Measurements from ENCODE around the gene FGF3. TPM values are rescaled to one million over a fixed set of nuclear protein-coding genes. Genes with fewer than 3 reads are reported as not detected.

Gene FGF3
- total RNA-seq, 1 donor from 2014 or later, result not detected

DNA sequence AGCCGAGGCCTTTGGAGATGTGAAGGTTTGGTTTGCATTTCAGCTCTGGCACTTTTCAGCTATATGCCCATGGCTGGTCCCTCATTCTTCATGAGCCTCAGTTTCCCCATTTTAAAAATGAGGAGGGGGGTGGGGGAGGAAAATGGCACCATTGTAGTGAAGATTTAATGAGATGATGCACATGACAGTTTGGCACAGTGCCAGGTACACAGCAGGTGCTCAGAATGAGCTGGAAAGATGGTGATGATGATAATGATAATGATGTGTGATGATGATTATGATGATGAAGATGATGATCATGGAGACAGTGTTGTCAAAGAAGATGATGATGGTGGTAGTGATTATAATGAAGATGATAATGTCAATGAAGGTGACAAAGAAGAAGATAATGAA lies 24.3 kb upstream of the FGF3 start:
- no peak overlapping the region for H3K4me3 ChIP-seq (ENCODE audit: low read depth, low read length)
- TF ChIP-seq CTCF (conservative IDR thresholded peaks at IDR 0.05; ENCODE audit: low read depth, low read length), result no peak
- DNase-seq (ENCODE audit: low read depth), result no peak

DNA sequence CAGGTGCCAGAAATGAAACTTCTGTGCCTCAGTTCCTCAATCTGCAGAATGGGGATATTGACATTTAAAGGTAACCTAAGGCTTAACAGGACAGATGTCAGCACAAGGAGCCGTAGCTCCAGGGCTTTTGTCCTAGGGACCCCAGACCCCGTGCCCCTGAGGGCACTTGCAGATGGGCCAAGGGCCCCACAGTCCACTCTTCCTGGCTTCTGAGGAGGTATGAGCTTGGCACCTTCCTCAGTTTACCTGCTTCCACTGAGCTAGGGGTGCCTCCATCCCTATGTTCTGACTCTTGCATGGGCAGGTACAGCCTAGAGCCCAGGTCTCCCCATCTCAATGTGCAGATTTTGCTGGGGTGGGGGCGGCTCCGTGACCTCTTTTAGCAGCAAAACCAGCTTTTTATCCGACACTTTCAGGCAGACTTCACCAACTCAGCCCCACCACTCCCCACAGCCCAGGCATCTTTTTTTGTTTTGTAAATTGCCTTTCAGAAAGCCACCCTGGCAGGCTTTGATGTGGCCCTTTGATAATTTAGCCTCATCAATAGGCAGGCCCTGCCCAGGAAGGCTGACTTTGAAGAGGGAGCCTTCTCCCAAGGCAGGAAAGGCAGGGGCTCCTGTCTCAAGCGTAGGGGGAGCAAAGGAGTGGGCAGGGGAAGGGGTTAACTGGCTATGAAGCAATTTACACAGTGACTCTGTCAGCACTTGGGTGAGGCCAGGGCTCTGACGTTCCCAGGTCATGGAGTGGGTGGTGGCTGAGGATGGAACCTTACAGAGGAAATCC lies 23.7 kb upstream of the FGF3 start:
- no peak for TF ChIP-seq CTCF (conservative IDR thresholded peaks at IDR 0.05; ENCODE audit: low read depth, low read length)
- DNase-seq (ENCODE audit: low read depth), result no peak
- no peak overlapping the region for H3K4me3 ChIP-seq (ENCODE audit: low read depth, low read length)

DNA sequence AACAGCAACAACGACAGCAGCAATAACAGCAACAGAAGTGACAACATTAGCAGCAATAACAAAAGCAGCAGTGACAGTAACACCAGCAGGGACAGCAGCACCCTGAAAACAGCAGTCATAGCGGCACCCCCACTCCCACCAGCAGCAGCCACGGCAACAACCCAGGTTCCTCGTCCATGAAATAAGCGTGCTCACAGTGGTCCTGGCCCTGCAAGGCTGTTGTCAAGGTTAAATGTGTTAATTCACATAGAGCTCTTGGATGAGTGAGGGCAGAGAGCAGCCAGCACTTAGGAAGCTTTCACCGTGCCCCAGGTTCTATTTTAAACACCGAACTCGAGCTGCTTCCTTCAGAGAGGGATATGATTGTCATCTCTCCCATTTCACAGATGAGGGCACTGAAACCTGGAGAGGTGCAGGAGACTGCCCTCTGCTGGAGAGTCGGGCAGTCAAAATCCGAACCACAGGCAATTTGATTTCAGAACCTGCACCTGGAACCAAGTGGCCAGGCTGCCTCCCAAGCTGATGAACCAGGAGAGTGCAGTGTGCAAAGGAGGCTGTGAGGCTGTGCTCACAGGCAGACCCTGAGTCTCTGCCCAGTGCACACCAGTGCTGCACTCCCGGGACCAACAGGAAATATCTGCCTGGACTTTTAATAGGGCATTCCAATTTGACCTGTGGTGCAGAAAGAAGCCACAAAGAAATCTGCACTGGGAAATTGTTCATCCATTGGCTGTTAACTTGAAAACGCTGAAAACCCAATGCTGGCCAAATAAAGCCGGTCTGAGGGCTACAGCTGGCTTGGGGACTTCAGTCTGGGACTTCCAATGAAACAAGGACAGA lies 22.9 kb upstream of the FGF3 start:
- peak; percentile 57 for TF ChIP-seq CTCF (conservative IDR thresholded peaks at IDR 0.05; ENCODE audit: low read depth, low read length)
- H3K4me3 ChIP-seq (ENCODE audit: low read depth, low read length), result no peak overlapping the region
- DNase-seq (ENCODE audit: low read depth), result no peak

DNA sequence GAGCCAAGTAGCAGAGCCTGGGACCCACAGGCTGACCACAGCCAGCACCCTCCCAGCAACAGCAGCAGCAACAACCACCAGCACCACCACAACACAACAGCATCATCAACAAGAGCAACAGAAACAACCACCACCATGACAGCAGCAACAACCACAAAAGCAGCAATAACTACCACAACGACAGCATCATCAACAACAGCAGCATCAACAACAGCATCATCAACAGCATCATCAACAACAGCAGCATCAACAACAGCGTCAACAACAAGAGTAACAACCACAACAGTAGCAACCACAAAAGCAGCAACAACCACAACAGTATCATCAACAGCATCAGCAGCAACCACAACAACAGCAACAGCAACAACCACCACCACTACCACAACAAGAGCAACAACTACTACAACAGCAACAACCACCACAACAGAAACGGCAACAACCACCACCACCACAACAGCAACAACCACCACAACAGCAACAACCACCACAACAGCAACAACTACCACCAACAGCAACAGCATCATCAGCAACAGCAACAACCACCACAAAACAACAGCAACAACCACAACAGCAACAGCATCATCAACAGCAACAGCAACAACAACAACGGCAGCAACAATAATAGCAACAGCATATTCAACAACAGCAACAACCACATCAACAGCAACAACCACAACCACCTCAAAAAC lies 22.1 kb upstream of the FGF3 start:
- no peak overlapping the region for H3K4me3 ChIP-seq (ENCODE audit: low read depth, low read length)
- TF ChIP-seq CTCF (conservative IDR thresholded peaks at IDR 0.05; ENCODE audit: low read depth, low read length), result no peak
- no peak for DNase-seq (ENCODE audit: low read depth)

DNA sequence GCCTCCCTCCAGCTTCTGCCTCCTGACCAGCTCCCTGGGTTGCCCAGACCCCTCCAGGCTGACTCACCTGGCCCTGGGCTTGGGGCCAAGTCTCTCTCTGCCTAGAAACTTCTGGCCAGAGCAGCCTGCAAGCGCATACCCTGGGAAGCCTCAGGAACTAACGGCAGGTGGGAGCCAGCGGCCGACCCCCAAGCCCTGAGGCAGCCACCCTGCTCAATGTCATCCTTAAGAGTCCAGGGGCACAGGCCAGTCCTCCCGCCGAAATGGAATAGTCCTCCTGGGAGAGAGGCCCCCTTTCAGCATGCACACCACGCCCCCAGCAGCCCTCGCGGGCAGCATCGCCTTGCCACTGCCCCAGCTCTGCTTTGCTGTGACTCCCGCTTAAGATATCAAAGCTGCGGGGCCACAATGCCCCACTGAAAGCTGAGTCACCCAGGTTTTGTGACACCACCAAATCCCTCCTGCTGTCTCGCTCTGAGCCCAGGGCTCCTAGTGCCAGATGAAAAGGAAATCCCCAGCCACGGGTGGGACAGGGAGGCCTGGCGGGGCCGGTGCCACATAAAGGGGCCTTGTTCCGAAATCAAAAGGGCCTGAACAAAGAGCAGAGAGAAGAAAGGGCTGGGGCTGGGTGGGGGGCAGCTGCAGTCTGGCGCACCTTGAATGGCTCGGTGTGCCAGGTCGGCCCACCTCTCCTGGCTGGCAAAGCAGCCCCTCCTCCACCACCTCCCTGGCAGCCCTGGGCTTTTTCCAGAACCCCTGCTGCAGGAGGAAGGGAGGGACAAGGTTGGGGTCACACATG lies 21.4 kb upstream of the FGF3 start:
- no peak overlapping the region for H3K4me3 ChIP-seq (ENCODE audit: low read depth, low read length)
- no peak for TF ChIP-seq CTCF (conservative IDR thresholded peaks at IDR 0.05; ENCODE audit: low read depth, low read length)
- no peak for DNase-seq (ENCODE audit: low read depth)

GRCh38 chr11:69839516-69839915 lies 20.3 kb upstream of the FGF3 start:
- no peak for DNase-seq (ENCODE audit: low read depth)
- no peak overlapping the region for H3K4me3 ChIP-seq (ENCODE audit: low read depth, low read length)
- TF ChIP-seq CTCF (conservative IDR thresholded peaks at IDR 0.05; ENCODE audit: low read depth, low read length), result no peak

Measured in epithelial cell of proximal tubule (primary cell).